Occipital lobe (tissue), 2 donors: ENCODE measurements around the gene B4GALT5. TPM values are rescaled to one million over a fixed set of nuclear protein-coding genes. Genes with fewer than 3 reads are reported as not detected.
"Not testable (repeated sequence)": the region's sequence is repeated elsewhere in the genome, so short reads cannot be mapped to it uniquely, and the experiment has no call there.

Source experiments
- DNase-seq: peaks from one replicate; lab custom pipeline; 2025; lab: John Stamatoyannopoulos, UW
- total RNA-seq: library from RNA; depleted of rRNA; stranded (reverse); fragments of >200 nt; gene quantifications from one replicate; pipeline ENCODE4 v1.2.3, GENCODE V29; 2014

The B4GALT5 gene
- total RNA-seq, 1 donor from 2014 or later, result 59.3 TPM

- no peak for DNase-seq
Measured at GRCh38 chr20:49737260-49737659, 23.6 kb upstream of the B4GALT5 start.

- DNase-seq, result no peak
Measured at GRCh38 chr20:49729780-49730179, 16.1 kb upstream of the B4GALT5 start.

GRCh38 chr20:49727894-49728885, 14.5 kb upstream of the B4GALT5 start:
- DNase-seq, result no peak

- DNase-seq, result no peak
Measured at GRCh38 chr20:49727478-49727877, 13.8 kb upstream of the B4GALT5 start.

- no peak for DNase-seq
Measured at GRCh38 chr20:49725694-49726093, 12.0 kb upstream of the B4GALT5 start.

- not testable (repeated sequence) for DNase-seq
Measured at GRCh38 chr20:49725224-49725606, 11.5 kb upstream of the B4GALT5 start.

GRCh38 chr20:49724408-49725223, 10.9 kb upstream of the B4GALT5 start:
- no peak for DNase-seq

GRCh38 chr20:49723758-49724157, 10.1 kb upstream of the B4GALT5 start:
- DNase-seq, result not testable (repeated sequence)

GRCh38 chr20:49721326-49721725, 7.6 kb upstream of the B4GALT5 start:
- not testable (repeated sequence) for DNase-seq

GRCh38 chr20:49715466-49715865, 1.8 kb upstream of the B4GALT5 start:
- no peak for DNase-seq

GRCh38 chr20:49712996-49713752, 504 bp downstream of the B4GALT5 start:
- DNase-seq, result no peak

- no peak for DNase-seq
Measured at GRCh38 chr20:49712646-49712995, 1.1 kb downstream of the B4GALT5 start.

- no peak for DNase-seq
Measured at GRCh38 chr20:49712118-49712517, 1.6 kb downstream of the B4GALT5 start.

- no peak for DNase-seq
Measured at GRCh38 chr20:49711667-49711987, 2.1 kb downstream of the B4GALT5 start.

GRCh38 chr20:49710971-49711666, 2.6 kb downstream of the B4GALT5 start:
- DNase-seq, result no peak

GRCh38 chr20:49707118-49707517, 6.6 kb downstream of the B4GALT5 start:
- DNase-seq, result no peak

GRCh38 chr20:49706630-49707091, 7.0 kb downstream of the B4GALT5 start:
- DNase-seq, result no peak

GRCh38 chr20:49705893-49706292, 7.8 kb downstream of the B4GALT5 start:
- not testable (repeated sequence) for DNase-seq

GRCh38 chr20:49705358-49705757, 8.3 kb downstream of the B4GALT5 start:
- DNase-seq, result no peak

GRCh38 chr20:49704932-49705336, 8.7 kb downstream of the B4GALT5 start:
- DNase-seq, result no peak

- no peak for DNase-seq
Measured at GRCh38 chr20:49701916-49702315, 11.8 kb downstream of the B4GALT5 start.
